Measurements from ENCODE around the gene WDR17. TPM values are rescaled to one million over a fixed set of nuclear protein-coding genes. Genes with fewer than 3 reads are reported as not detected.

Gene WDR17
- total and polyA plus RNA-seq, 2 donors (not counting 1 experiment from before 2014, with no cell fraction given) = 2.1 to 7.1 TPM

GRCh38 chr4:176150704-176151103, 85.1 kb downstream of the WDR17 start:
- intact Hi-C loops (cut with micrococcal nuclease) = loop anchor here (1.0 kb wide), 1 partner anchor 191 kb away; no protein-coding TSS in a partner anchor
- Histone ChIP-seq H3K4me2 (replicated peaks; ENCODE audit: low read depth, low read length, poor library complexity, severe bottlenecking) (no peak overlapping the region), H3K9me3 (ENCODE audit: control extremely low read depth in 1 of 3, control insufficient read depth in 2 of 3, insufficient read depth in 1 of 3, low read length in 2 of 3) (no peaks in the 10 kb centered on the region), H3K4me1 (ENCODE audit: control insufficient read depth in 2 of 2, insufficient read depth in 2 of 2, low read length in 2 of 2) (no peaks in the 10 kb centered on the region), H4K20me1 (ENCODE audit: control insufficient read depth, insufficient read depth, low read length, poor library complexity, severe bottlenecking) (no peaks in the 10 kb centered on the region), H2AFZ (ENCODE audit: insufficient read depth, low read depth, low read length, poor library complexity, severe bottlenecking) (no peak overlapping the region), H3K27me3 (replicated peaks in 1 of 4; ENCODE audit: control extremely low read depth in 1 of 4, control insufficient read depth in 3 of 4, insufficient read depth in 4 of 4, low read length in 3 of 4) (no peaks in the 10 kb centered on the region), H3K4me3 (ENCODE audit: control extremely low read depth in 1 of 5, extremely low read depth in 1 of 5, insufficient read depth in 1 of 5, low read depth in 2 of 5, low read length in 4 of 5) (no peak overlapping the region), H3K9ac (ENCODE audit: low read length) (no peak overlapping the region), H3K79me2 (ENCODE audit: control insufficient read depth, insufficient read depth, low read length) (no peaks in the 10 kb centered on the region), H3K36me3 (replicated peaks in 1 of 2; ENCODE audit: control extremely low read depth in 1 of 2, control insufficient read depth in 1 of 2, extremely low read depth in 1 of 2, insufficient read depth in 2 of 2, low read length in 1 of 2) (no peaks in the 10 kb centered on the region), H3K27ac (ENCODE audit: low read length in 2 of 2) (no peak overlapping the region)
- POLR2A ChIA-PET = no interaction called here
- Mint-ChIP-seq H3K4me1 (no peaks in the 10 kb centered on the region), H3K27me3 (no peaks in the 10 kb centered on the region), H3K27ac (no peak overlapping the region), H3K4me3 (no peak overlapping the region), H3K9me3 (ENCODE audit: insufficient read depth) (no peaks in the 10 kb centered on the region)
- no peak for DNase-seq
- no peak for ATAC-seq (ENCODE audit: low read depth)
- WGBS (ENCODE audit: insufficient coverage) = no CpG with 5 or more reads among the region's 2 CpGs
- TF ChIP-seq CTCF (IDR thresholded peaks at IDR 0.05) (no peak), EZH2 (IDR thresholded peaks at IDR 0.05; ENCODE audit: borderline replicate concordance, insufficient read depth, low read depth, low read length, poor library complexity, severe bottlenecking) (no peak)
- CTCF ChIA-PET = interaction anchor here (1.1 to 3.4 kb wide), 4 partner anchors 11 to 897 kb away, joined by 3 to 21 read pairs (median 6); no protein-coding TSS in a partner anchor

GRCh38 chr4:176153124-176153523, 87.5 kb downstream of the WDR17 start:
- Mint-ChIP-seq H3K27me3 (no peaks in the 10 kb centered on the region), H3K4me3 (no peak overlapping the region), H3K27ac (no peak overlapping the region), H3K4me1 (no peaks in the 10 kb centered on the region), H3K9me3 (ENCODE audit: insufficient read depth) (no peaks in the 10 kb centered on the region)
- DNase-seq = no peak
- Histone ChIP-seq H2AFZ (ENCODE audit: insufficient read depth, low read depth, low read length, poor library complexity, severe bottlenecking) (no peak overlapping the region), H4K20me1 (ENCODE audit: control insufficient read depth, insufficient read depth, low read length, poor library complexity, severe bottlenecking) (no peaks in the 10 kb centered on the region), H3K4me3 (ENCODE audit: control extremely low read depth in 1 of 5, extremely low read depth in 1 of 5, insufficient read depth in 1 of 5, low read depth in 2 of 5, low read length in 4 of 5) (no peak overlapping the region), H3K9ac (ENCODE audit: low read length) (no peak overlapping the region), H3K4me1 (ENCODE audit: control insufficient read depth in 2 of 2, insufficient read depth in 2 of 2, low read length in 2 of 2) (no peaks in the 10 kb centered on the region), H3K27ac (ENCODE audit: low read length in 2 of 2) (no peak overlapping the region), H3K27me3 (replicated peaks in 1 of 4; ENCODE audit: control extremely low read depth in 1 of 4, control insufficient read depth in 3 of 4, insufficient read depth in 4 of 4, low read length in 3 of 4) (no peaks in the 10 kb centered on the region), H3K79me2 (ENCODE audit: control insufficient read depth, insufficient read depth, low read length) (no peaks in the 10 kb centered on the region), H3K9me3 (ENCODE audit: control extremely low read depth in 1 of 3, control insufficient read depth in 2 of 3, insufficient read depth in 1 of 3, low read length in 2 of 3) (no peaks in the 10 kb centered on the region), H3K4me2 (replicated peaks; ENCODE audit: low read depth, low read length, poor library complexity, severe bottlenecking) (no peak overlapping the region), H3K36me3 (replicated peaks in 1 of 2; ENCODE audit: control extremely low read depth in 1 of 2, control insufficient read depth in 1 of 2, extremely low read depth in 1 of 2, insufficient read depth in 2 of 2, low read length in 1 of 2) (no peaks in the 10 kb centered on the region)
- POLR2A ChIA-PET = no interaction called here
- intact Hi-C loops (cut with micrococcal nuclease) = no loop called here
- no peak for TF ChIP-seq EZH2 (IDR thresholded peaks at IDR 0.05; ENCODE audit: borderline replicate concordance, insufficient read depth, low read depth, low read length, poor library complexity, severe bottlenecking)
- no peak for TF ChIP-seq CTCF (IDR thresholded peaks at IDR 0.05)
- WGBS (ENCODE audit: insufficient coverage) = no CpG with 5 or more reads among the region's 4 CpGs
- no peak for ATAC-seq (ENCODE audit: low read depth)
- CTCF ChIA-PET = interaction anchor here (0.8 to 0.9 kb wide), 2 partner anchors 16 to 191 kb away, joined by 3 to 4 read pairs; no protein-coding TSS in a partner anchor

Measured in B cell (primary cell).